SK-N-SH treated with all-trans-retinoic acid at 6 μM for 48 hours (cell line): ENCODE results near the gene CCER1.

Experiments used
- ESRRG ChIP-seq: fragments of 250-450 bp; sonication (Bioruptor Pico); IDR thresholded peaks from 2 replicates; pipeline ENCODE4 v1.6.1; 2021; ENCODE audit warnings: mild to moderate bottlenecking
- ISL1 ChIP-seq: fragments of 250-450 bp; sonication (Bioruptor Pico); IDR thresholded peaks from 2 replicates; pipeline ENCODE4 v2.1.2; 2022; ENCODE audit warnings: mild to moderate bottlenecking, moderate library complexity
- OSR1 ChIP-seq: fragments of 250-450 bp; sonication (Bioruptor Pico); IDR thresholded peaks from 2 replicates; pipeline ENCODE4 v1.8.0; 2022; ENCODE audit warnings: moderate library complexity, mild to moderate bottlenecking, inconsistent platforms
- PPARA ChIP-seq: fragments of 250-450 bp; sonication (Bioruptor Pico); IDR thresholded peaks from 2 replicates; pipeline ENCODE4 v1.5.0; 2020; ENCODE audit warnings: mild to moderate bottlenecking, borderline replicate concordance
- RARB ChIP-seq: fragments of 250-450 bp; sonication (Bioruptor Pico); IDR thresholded peaks from 2 replicates; pipeline ENCODE4 v1.8.0; 2021; ENCODE audit warnings: mild to moderate bottlenecking, moderate library complexity
- SNAI2 ChIP-seq: fragments of 250-450 bp; sonication (Bioruptor Pico); IDR thresholded peaks from 2 replicates; pipeline ENCODE4 v1.5.0; 2020; ENCODE audit warnings: mild to moderate bottlenecking, moderate library complexity
- ZC3H10 ChIP-seq: fragments of 250-450 bp; sonication (Bioruptor Pico); IDR thresholded peaks from 2 replicates; pipeline ENCODE4 v1.5.1; 2021; ENCODE audit warnings: mild to moderate bottlenecking, moderate library complexity
- ZNF8 ChIP-seq: fragments of 450-650 bp; formaldehyde crosslinking; IDR thresholded peaks from 2 replicates; pipeline ENCODE4 v1.5.0; 2020; ENCODE audit warnings: mild to moderate bottlenecking, moderate library complexity
- TF ChIP-seq, protein P1 (sequence below): fragments of 250-450 bp; sonication (Bioruptor Pico); IDR thresholded peaks from 2 replicates; pipeline ENCODE4 v1.8.0; 2020; ENCODE audit warnings: mild to moderate bottlenecking, moderate library complexity, borderline replicate concordance

GRCh38 chr12:90999966-91000365 lies 45.0 kb upstream of the CCER1 start:
- TF ChIP-seq ISL1: no peak; the same call in 1 of the 2 replicates
- TF ChIP-seq ESRRG (CRISPR knock-in tag): no peak
- TF ChIP-seq, protein P1, sequence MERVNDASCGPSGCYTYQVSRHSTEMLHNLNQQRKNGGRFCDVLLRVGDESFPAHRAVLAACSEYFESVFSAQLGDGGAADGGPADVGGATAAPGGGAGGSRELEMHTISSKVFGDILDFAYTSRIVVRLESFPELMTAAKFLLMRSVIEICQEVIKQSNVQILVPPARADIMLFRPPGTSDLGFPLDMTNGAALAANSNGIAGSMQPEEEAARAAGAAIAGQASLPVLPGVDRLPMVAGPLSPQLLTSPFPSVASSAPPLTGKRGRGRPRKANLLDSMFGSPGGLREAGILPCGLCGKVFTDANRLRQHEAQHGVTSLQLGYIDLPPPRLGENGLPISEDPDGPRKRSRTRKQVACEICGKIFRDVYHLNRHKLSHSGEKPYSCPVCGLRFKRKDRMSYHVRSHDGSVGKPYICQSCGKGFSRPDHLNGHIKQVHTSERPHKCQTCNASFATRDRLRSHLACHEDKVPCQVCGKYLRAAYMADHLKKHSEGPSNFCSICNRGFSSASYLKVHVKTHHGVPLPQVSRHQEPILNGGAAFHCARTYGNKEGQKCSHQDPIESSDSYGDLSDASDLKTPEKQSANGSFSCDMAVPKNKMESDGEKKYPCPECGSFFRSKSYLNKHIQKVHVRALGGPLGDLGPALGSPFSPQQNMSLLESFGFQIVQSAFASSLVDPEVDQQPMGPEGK: no peak
- TF ChIP-seq RARB (CRISPR knock-in tag): no peak
- TF ChIP-seq PPARA (CRISPR knock-in tag): no peak
- TF ChIP-seq ZC3H10 (CRISPR knock-in tag): no peak
- no peak for TF ChIP-seq SNAI2 (CRISPR knock-in tag)
- no peak for TF ChIP-seq ZNF8 (CRISPR knock-in tag)
- TF ChIP-seq OSR1 (CRISPR knock-in tag): no peak
